GM04504 (cell line): ENCODE measurements around the gene RMRP.
"Not testable (repeated sequence)": the region's sequence is repeated elsewhere in the genome, so short reads cannot be mapped to it uniquely, and the experiment has no call there.

Source experiments
- DNase-seq: peaks from one replicate; pipeline ENCODE4 v3.0.0-alpha.2; 2012; ENCODE audit warnings: low read depth

The RMRP gene

GRCh38 chr9:35641478-35641877 is 16.3 kb downstream of the RMRP start:
- not testable (repeated sequence) for DNase-seq

DNA sequence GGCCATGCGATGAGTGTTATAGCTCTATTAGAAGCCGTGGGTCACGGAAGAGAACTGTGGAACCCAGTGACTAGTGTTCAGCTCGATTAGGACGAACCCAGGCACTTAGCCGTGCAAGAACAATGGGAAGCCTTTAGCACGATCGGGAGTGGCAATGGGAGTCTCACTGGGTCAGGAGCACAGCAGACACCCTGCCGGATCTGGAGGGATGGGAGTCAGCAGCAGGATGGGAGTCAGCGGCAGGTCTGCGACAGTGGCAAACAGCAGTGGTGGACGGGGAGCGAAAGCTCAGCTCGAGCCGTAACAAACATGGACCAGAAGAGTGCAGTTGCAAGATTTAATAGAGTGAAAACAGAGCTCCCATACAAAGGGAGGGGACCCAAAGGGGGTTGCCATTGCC is 17.4 kb downstream of the RMRP start:
- DNase-seq: not testable (repeated sequence)

GRCh38 chr9:35639631-35640030 is 18.2 kb downstream of the RMRP start:
- no peak for DNase-seq

GRCh38 chr9:35639225-35639624 is 18.6 kb downstream of the RMRP start:
- DNase-seq: not testable (repeated sequence)

DNA sequence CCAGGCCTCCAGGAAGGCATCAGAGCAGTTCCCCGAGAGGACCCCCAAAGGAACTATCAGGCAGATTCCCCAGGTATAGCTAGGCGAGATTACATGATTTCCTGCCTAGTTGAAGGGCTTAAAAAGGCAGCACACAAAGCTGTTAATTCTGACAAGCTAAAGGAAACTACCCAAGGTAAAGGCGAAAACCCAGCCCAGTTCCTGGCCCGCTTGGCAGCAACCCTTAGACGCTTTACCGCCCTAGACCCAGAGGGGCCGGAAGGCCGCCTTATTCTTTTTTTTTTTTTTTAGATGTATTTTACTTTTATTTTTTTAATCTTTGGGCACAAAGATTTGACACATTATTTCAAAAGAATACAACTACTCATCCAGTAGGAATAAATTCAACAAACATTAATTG is 19.1 kb downstream of the RMRP start:
- DNase-seq: not testable (repeated sequence)

- not testable (repeated sequence) for DNase-seq
These were observed 20.3 kb downstream of the RMRP start for GRCh38 chr9:35637427-35637955.

DNA sequence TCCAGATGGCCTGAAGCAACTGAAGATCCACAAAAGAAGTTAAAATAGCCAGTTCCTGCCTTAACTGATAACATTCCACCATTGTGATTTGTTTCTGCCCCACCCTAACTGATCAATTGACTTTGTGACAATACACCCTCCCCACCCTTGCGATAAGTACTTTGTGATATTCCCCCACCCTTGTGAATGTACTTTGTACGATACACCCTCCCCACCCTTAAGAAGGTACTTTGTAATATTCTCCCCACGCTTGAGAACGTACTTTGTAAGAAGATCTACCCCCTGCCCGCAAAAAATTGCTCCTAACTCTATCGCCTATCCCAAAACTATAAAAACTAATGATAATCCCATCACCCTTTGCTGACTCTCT is 21.0 kb downstream of the RMRP start:
- DNase-seq: not testable (repeated sequence)

GRCh38 chr9:35636135-35636876 is 21.5 kb downstream of the RMRP start:
- DNase-seq: no peak

GRCh38 chr9:35635730-35636129 is 22.1 kb downstream of the RMRP start:
- DNase-seq: no peak

- no peak for DNase-seq
These were observed 28.2 kb downstream of the RMRP start for GRCh38 chr9:35629597-35629996.

- DNase-seq: no peak
These were observed 29.3 kb downstream of the RMRP start for GRCh38 chr9:35628389-35628991.

- DNase-seq: no peak
These were observed 30.2 kb downstream of the RMRP start for GRCh38 chr9:35627575-35627974.

DNA sequence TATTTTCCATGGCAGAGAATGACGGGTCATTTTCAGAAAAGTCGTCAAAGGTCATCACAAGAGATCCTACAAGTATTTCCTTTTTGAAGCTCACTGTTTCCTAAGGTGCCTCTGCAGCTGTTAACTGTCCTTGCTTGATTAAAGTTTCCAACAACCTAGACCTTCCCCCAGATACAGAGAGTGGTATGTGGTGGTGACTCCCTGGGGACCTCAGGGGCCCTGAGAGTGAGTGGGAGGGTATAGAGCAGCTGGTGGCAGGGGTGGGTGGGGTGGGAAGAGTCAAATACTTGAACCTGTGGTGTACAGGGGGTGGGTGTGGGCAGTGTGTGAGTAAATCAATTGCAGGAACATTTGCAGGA is 38.0 kb downstream of the RMRP start:
- no peak for DNase-seq

GRCh38 chr9:35618854-35619799 is 38.7 kb downstream of the RMRP start:
- DNase-seq: no peak

GRCh38 chr9:35618325-35618727 is 39.5 kb downstream of the RMRP start, which contains the start of gene CD72:
TSS of gene CD72 (minus strand) at chr9:35618413. CDS start at chr9:35618303, 110 bp downstream.
- DNase-seq: no peak

GRCh38 chr9:35617548-35617947 is 40.3 kb downstream of the RMRP start:
- no peak for DNase-seq

DNA sequence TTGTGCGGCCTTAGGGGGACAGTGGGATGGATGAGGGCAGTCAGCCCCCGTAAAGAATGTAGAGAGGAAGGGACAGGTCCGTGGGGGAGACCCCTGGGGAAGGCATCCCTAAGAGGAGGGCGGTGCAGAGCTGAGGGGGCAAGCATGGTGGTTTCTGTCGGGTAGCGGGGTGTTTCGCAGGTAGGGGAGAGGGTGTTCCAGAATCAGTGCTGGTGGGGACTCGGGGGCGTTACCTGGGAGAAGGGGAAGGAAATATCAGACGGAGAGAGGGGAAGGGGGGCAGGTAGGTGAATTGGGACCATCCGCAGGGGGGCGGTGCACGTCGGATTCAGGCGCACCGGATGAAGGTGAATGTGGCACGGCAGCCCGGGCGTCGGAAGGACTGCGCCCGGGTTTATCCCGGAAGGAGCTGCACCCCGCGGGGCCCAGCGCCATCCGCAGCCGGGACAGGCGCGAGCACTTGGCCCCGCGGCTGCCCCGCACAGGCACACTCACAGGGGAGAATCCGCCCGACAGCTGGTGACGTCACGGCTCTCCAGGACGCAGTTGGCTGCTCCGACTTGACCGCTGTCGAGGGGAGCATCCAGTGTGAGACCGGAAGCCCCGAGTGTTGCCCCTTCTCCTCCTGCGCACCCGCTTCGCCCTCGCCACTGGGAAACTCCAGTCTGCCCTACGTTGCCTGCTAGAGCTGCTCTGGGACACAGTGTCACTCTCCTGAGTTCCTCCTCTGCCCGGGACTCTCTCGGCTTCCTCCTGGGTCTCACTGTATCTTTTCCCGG is 40.9 kb downstream of the RMRP start:
- no peak for DNase-seq

DNA sequence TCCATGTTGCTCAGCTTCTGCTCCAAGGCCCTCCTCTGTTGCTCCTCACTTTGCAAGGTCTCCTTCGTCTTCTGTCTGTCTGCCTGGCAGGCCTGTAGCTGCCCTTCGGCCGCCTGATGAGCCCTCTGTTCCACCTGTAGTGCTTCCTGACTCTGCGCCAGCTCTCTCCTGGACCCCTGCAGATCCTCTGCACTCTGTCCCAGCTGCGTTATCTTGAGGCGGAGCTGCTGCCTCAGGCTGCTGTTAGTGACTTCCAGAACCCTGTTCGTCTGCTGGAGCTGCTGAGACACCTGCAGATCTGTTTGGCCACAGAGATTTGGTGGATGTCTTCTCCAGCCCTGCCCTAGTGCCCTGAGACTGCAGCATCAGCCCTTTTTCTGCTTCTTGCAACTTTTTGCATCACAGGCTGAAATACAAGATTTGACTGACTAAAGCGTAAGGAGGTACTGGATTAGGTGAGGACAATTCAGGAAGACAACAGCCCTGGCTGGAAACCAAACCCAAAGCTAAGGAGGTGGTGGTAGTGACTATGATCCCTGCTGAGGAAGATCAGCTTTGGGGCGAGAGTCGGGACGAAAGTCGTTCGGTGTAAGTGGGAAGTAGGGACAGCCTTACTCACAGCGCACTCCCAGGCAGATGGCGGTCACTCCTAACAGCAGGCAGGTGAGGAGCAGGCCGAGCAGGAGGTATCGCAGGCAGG is 41.7 kb downstream of the RMRP start:
- DNase-seq: no peak

GRCh38 chr9:35612843-35613242 is 45.0 kb downstream of the RMRP start:
- DNase-seq: no peak

DNA sequence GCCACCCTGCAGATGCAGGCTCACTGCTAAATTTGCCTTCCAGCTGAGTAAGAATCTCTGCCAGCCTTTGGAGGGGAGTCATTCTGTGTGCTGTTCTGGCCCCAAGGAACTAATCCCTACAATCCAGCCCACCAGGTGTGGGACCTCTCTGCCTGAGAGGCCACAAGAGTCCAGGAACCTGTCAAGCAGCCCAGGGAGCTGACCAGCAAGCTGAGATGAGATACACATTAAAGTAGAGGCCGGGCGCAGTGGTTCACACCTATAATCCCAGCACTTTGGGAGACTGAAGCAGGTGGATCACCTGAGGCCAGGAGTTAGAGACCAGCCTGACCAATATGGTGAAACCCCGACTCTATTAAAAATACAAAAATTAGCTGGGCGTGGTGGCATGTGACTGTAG is 45.8 kb downstream of the RMRP start:
- not testable (repeated sequence) for DNase-seq

- no peak for DNase-seq
These were observed 46.5 kb downstream of the RMRP start for GRCh38 chr9:35611230-35611797.
